HepG2 (cell line): ENCODE data around the gene CACNB4. TPM values are rescaled to one million over a fixed set of nuclear protein-coding genes. Genes with fewer than 3 reads are reported as not detected.

Experiments
- BORCS8-MEF2B ChIP-seq: sonication (generic); formaldehyde crosslinking; IDR thresholded peaks from 2 replicates; pipeline ENCODE4 v1.8.0; 2022; ENCODE audit warnings: mild to moderate bottlenecking, missing genetic modification reagents
- FOXA1 ChIP-seq, 2 experiments: fragments of 450-650 bp in 1 of 2; sonication (generic) in 1 of 2; formaldehyde crosslinking in 1 of 2; IDR thresholded peaks; 2 replicates each; pipeline versions ENCODE4 v1.4.0 to v1.6.1; 2016 to 2020; ENCODE audit warnings: missing genetic modification reagents in 1 of 2
- KLF6 ChIP-seq: IDR thresholded peaks from 2 replicates; pipeline ENCODE4 v1.8.0; 2016; ENCODE audit warnings: missing biosample characterization, missing genetic modification reagents
- MAFF ChIP-seq: IDR thresholded peaks from 2 replicates; pipeline ENCODE4 v1.6.1; 2011; ENCODE audit warnings: low read depth, low read length, improper control_type of control experiment
- MAZ ChIP-seq, 2 experiments: sonication (generic) in 1 of 2; formaldehyde crosslinking in 1 of 2; IDR thresholded peaks; 2 replicates each; pipeline versions ENCODE4 v1.5.0 to v1.6.1; 2012 to 2020; ENCODE audit warnings: low read depth in 2 of 2, mild to moderate bottlenecking in 2 of 2, borderline replicate concordance in 1 of 2, improper control_type of control experiment in 1 of 2, low read length in 1 of 2, missing genetic modification reagents in 1 of 2, moderate library complexity in 1 of 2
- RFX3 ChIP-seq: IDR thresholded peaks from 2 replicates; pipeline ENCODE4 v1.6.1; 2016; ENCODE audit warnings: missing biosample characterization, missing genetic modification reagents
- TOE1 ChIP-seq: sonication (generic); formaldehyde crosslinking; IDR thresholded peaks from 2 replicates; pipeline ENCODE4 v1.4.0; 2020; ENCODE audit warnings: mild to moderate bottlenecking, missing genetic modification reagents
- ZBTB38 ChIP-seq: sonication (generic); formaldehyde crosslinking; IDR thresholded peaks from 2 replicates; pipeline ENCODE4 v1.5.1; 2020; ENCODE audit warnings: mild to moderate bottlenecking, missing genetic modification reagents
- ZBTB7A ChIP-seq: sonication (generic); formaldehyde crosslinking; IDR thresholded peaks from 2 replicates; pipeline ENCODE4 v1.8.0; 2022; ENCODE audit warnings: mild to moderate bottlenecking, missing genetic modification reagents
- ZMYM3 ChIP-seq: sonication (generic); formaldehyde crosslinking; IDR thresholded peaks from 2 replicates; pipeline ENCODE4 v1.5.1; 2020; ENCODE audit warnings: mild to moderate bottlenecking, missing genetic modification reagents
- ZNF17 ChIP-seq: sonication (generic); formaldehyde crosslinking; IDR thresholded peaks from 2 replicates; pipeline ENCODE4 v1.5.0; 2020; ENCODE audit warnings: mild to moderate bottlenecking, missing genetic modification reagents
- ZNF570 ChIP-seq: sonication (generic); formaldehyde crosslinking; IDR thresholded peaks from 2 replicates; pipeline ENCODE4 v1.4.0; 2020; ENCODE audit warnings: mild to moderate bottlenecking, missing genetic modification reagents, borderline replicate concordance
- ZNF761 ChIP-seq: sonication (generic); formaldehyde crosslinking; conservative IDR thresholded peaks from 2 replicates; pipeline ENCODE4 v1.4.0; 2020; ENCODE audit warnings: mild to moderate bottlenecking, missing genetic modification reagents
- ZNF770 ChIP-seq: sonication (generic); formaldehyde crosslinking; IDR thresholded peaks from 2 replicates; pipeline ENCODE4 v1.5.0; 2020; ENCODE audit warnings: mild to moderate bottlenecking, missing genetic modification reagents
- ZNF777 ChIP-seq: sonication (generic); formaldehyde crosslinking; IDR thresholded peaks from 2 replicates; pipeline ENCODE4 v1.4.0; 2020; ENCODE audit warnings: missing genetic modification reagents
- ZSCAN12 ChIP-seq: sonication (generic); formaldehyde crosslinking; IDR thresholded peaks from 2 replicates; pipeline ENCODE4 v1.9.0; 2021; ENCODE audit warnings: mild to moderate bottlenecking, missing genetic modification reagents
- polyA plus RNA-seq, 8 experiments: library from polyadenylated mRNA; depleted of rRNA in 3 of 8; stranded (reverse) in 7 of 8; unstranded in 1 of 8; fragments of >200 nt; fragmentation: Illumina TruSeq in 4 of 8; extraction: Trizol in 4 of 8; gene quantifications; 2 replicates each; pipeline versions ENCODE4 v1.2.1 to v1.2.3, GENCODE V29; 2011 to 2016; ENCODE audit warnings: low read depth in 4 of 8, missing spikeins in 1 of 8, mixed read lengths in 1 of 8; ENCODE audit not compliant: insufficient read depth in 1 of 8
- total RNA-seq, 5 experiments: library from RNA; depleted of rRNA; stranded (reverse); fragments of >200 nt; fragmentation: Illumina TruSeq; extraction: Trizol; gene quantifications; 2 replicates each; pipeline ENCODE4 v1.2.3, GENCODE V29; 2016; ENCODE audit warnings: low read depth in 1 of 5
- TF ChIP-seq, protein P1 (sequence below): sonication (generic); formaldehyde crosslinking; IDR thresholded peaks from 2 replicates; pipeline ENCODE4 v1.8.0; 2022; ENCODE audit warnings: mild to moderate bottlenecking, missing genetic modification reagents; ENCODE audit not compliant: insufficient replicate concordance
- TF ChIP-seq, protein P2 (sequence below): sonication (generic); formaldehyde crosslinking; IDR thresholded peaks from 2 replicates; pipeline ENCODE4 v1.4.0; 2020; ENCODE audit warnings: missing genetic modification reagents, borderline replicate concordance
- TF ChIP-seq, protein P3 (sequence below): sonication (generic); formaldehyde crosslinking; IDR thresholded peaks from 2 replicates; pipeline ENCODE4 v1.4.0; 2020; ENCODE audit warnings: missing genetic modification reagents

Gene CACNB4
- total and polyA plus RNA-seq, 2 of the 13 experiments (the other 11 are each of a cell fraction or from before 2014, with no cell fraction given): 5.1 to 14.3 TPM

GRCh38 chr2:151842830-151843690 is 255.8 kb downstream of the CACNB4 start (continued):
- TF ChIP-seq ZBTB7A: peak; percentile 44; the same call in 1 of the 2 replicates
- TF ChIP-seq ZNF761 (CRISPR knock-in tag): peak; percentile 46; the same call in 1 of the 2 replicates
- TF ChIP-seq, protein P1, sequence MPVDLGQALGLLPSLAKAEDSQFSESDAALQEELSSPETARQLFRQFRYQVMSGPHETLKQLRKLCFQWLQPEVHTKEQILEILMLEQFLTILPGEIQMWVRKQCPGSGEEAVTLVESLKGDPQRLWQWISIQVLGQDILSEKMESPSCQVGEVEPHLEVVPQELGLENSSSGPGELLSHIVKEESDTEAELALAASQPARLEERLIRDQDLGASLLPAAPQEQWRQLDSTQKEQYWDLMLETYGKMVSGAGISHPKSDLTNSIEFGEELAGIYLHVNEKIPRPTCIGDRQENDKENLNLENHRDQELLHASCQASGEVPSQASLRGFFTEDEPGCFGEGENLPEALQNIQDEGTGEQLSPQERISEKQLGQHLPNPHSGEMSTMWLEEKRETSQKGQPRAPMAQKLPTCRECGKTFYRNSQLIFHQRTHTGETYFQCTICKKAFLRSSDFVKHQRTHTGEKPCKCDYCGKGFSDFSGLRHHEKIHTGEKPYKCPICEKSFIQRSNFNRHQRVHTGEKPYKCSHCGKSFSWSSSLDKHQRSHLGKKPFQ (CRISPR knock-in tag): no peak
- TF ChIP-seq FOXA1 (IDR thresholded peaks at IDR 0.05): no peak
- TF ChIP-seq FOXA1 (CRISPR knock-in tag; IDR thresholded peaks at IDR 0.05): peak; percentile 27; the same call in 1 of the 2 replicates
- TF ChIP-seq KLF6: no peak
- no peak for TF ChIP-seq ZNF777 (CRISPR knock-in tag)
- peak; percentile 80 for TF ChIP-seq ZMYM3 (CRISPR knock-in tag)
- TF ChIP-seq, protein P2, sequence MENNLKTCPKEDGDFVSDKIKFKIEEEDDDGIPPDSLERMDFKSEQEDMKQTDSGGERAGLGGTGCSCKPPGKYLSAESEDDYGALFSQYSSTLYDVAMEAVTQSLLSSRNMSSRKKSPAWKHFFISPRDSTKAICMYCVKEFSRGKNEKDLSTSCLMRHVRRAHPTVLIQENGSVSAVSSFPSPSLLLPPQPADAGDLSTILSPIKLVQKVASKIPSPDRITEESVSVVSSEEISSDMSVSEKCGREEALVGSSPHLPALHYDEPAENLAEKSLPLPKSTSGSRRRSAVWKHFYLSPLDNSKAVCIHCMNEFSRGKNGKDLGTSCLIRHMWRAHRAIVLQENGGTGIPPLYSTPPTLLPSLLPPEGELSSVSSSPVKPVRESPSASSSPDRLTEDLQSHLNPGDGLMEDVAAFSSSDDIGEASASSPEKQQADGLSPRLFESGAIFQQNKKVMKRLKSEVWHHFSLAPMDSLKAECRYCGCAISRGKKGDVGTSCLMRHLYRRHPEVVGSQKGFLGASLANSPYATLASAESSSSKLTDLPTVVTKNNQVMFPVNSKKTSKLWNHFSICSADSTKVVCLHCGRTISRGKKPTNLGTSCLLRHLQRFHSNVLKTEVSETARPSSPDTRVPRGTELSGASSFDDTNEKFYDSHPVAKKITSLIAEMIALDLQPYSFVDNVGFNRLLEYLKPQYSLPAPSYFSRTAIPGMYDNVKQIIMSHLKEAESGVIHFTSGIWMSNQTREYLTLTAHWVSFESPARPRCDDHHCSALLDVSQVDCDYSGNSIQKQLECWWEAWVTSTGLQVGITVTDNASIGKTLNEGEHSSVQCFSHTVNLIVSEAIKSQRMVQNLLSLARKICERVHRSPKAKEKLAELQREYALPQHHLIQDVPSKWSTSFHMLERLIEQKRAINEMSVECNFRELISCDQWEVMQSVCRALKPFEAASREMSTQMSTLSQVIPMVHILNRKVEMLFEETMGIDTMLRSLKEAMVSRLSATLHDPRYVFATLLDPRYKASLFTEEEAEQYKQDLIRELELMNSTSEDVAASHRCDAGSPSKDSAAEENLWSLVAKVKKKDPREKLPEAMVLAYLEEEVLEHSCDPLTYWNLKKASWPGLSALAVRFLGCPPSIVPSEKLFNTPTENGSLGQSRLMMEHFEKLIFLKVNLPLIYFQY (CRISPR knock-in tag): no peak
- TF ChIP-seq TOE1 (CRISPR knock-in tag): no peak
- no peak for TF ChIP-seq ZSCAN12
- TF ChIP-seq ZNF770: peak; percentile 95
- TF ChIP-seq ZBTB38 (CRISPR knock-in tag): peak; percentile 57; the same call in 1 of the 2 replicates
- no peak for TF ChIP-seq ZNF17 (CRISPR knock-in tag)
- 0 out of 2 replicates have a peak, but pooled peaks have one; percentile 33 for TF ChIP-seq MAZ (IDR thresholded peaks at IDR 0.05; ENCODE audit: borderline replicate concordance, low read depth, low read length)
- no peak for TF ChIP-seq MAZ (CRISPR knock-in tag; IDR thresholded peaks at IDR 0.05; ENCODE audit: low read depth)
- no peak for TF ChIP-seq BORCS8-MEF2B (CRISPR knock-in tag)
- TF ChIP-seq MAFF: no peak
- TF ChIP-seq, protein P3, sequence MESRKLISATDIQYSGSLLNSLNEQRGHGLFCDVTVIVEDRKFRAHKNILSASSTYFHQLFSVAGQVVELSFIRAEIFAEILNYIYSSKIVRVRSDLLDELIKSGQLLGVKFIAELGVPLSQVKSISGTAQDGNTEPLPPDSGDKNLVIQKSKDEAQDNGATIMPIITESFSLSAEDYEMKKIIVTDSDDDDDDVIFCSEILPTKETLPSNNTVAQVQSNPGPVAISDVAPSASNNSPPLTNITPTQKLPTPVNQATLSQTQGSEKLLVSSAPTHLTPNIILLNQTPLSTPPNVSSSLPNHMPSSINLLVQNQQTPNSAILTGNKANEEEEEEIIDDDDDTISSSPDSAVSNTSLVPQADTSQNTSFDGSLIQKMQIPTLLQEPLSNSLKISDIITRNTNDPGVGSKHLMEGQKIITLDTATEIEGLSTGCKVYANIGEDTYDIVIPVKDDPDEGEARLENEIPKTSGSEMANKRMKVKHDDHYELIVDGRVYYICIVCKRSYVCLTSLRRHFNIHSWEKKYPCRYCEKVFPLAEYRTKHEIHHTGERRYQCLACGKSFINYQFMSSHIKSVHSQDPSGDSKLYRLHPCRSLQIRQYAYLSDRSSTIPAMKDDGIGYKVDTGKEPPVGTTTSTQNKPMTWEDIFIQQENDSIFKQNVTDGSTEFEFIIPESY (CRISPR knock-in tag): peak; percentile 15; the same call in 1 of the 2 replicates
- TF ChIP-seq RFX3 (CRISPR knock-in tag): no peak
- no peak for TF ChIP-seq ZNF570 (CRISPR knock-in tag)
